SK-N-SH (cell line): ENCODE measurements around the gene TP53TG5. TPM values are rescaled to one million over a fixed set of nuclear protein-coding genes. Genes with fewer than 3 reads are reported as not detected.

Experiments
- CTCF ChIA-PET: fragments of 300-600, 350-600 bp; formaldehyde crosslinking; extraction: SDS; loops from one replicate; lab custom pipeline; 2021; lab: Yijun Ruan, JAX
- POLR2A ChIA-PET: fragments of 350-600 bp; sonication (Branson Sonifier 250); formaldehyde crosslinking; extraction: SDS; loops from one replicate; lab custom pipeline; 2020; ENCODE audit warnings: antibody characterized with exemption, inconsistent platforms; lab: Yijun Ruan, JAX
- DNase-seq: peaks from one replicate; pipeline ENCODE4 v3.0.0; 2012
- H2AFZ ChIP-seq: fragments of 200-600 bp; sonication (generic); 2 replicates; pipeline ENCODE4 v1.8.1; 2016; ENCODE audit warnings: antibody characterized with exemption, mild to moderate bottlenecking, low read depth
- H3F3A ChIP-seq: fragments of 200-600 bp; sonication (generic); replicated peaks from 2 replicates; pipeline ENCODE3; 2016; ENCODE audit warnings: antibody characterized with exemption, mild to moderate bottlenecking; ENCODE audit not compliant: insufficient read depth
- H3K27ac ChIP-seq, 2 experiments: fragments of 200-500 bp in 1 of 2; fragments of 200-600 bp in 1 of 2; sonication (Bioruptor generic) in 1 of 2; sonication (generic), shearing (Covaris generic) in 1 of 2; 2 replicates each; pipeline versions ENCODE4 v1.5.1 to v1.6.1; 2014 to 2016; ENCODE audit warnings: low read depth in 2 of 2, inconsistent platforms in 1 of 2, low read length in 1 of 2, mild to moderate bottlenecking in 1 of 2, mixed read lengths in 1 of 2
- H3K27me3 ChIP-seq: fragments of 200-600 bp; sonication (generic), shearing (Covaris generic); 2 replicates; pipeline ENCODE4 v1.6.1; 2016; ENCODE audit warnings: mixed run types; ENCODE audit not compliant: insufficient read depth
- H3K36me3 ChIP-seq, 2 experiments: fragments of 200-500 bp in 1 of 2; fragments of 200-600 bp in 1 of 2; sonication (Bioruptor generic) in 1 of 2; sonication (generic) in 1 of 2; replicated peaks in 1 of 2; 2 replicates each; pipeline versions ENCODE3 to v1.5.1; 2014 to 2016; ENCODE audit warnings: low read length in 1 of 2, mild to moderate bottlenecking in 1 of 2; ENCODE audit not compliant: insufficient read depth in 2 of 2, control insufficient read depth in 1 of 2
- H3K4me1 ChIP-seq, 2 experiments: fragments of 200-500 bp in 1 of 2; fragments of 200-600 bp in 1 of 2; sonication (Bioruptor generic) in 1 of 2; sonication (generic), shearing (Covaris generic) in 1 of 2; 2 replicates each; pipeline versions ENCODE4 v1.5.1 to v1.6.1; 2014 to 2016; ENCODE audit warnings: low read depth in 1 of 2, low read length in 1 of 2, mixed run types in 1 of 2; ENCODE audit not compliant: insufficient read depth in 2 of 2, control insufficient read depth in 1 of 2
- H3K4me2 ChIP-seq: fragments of 200-600 bp; sonication (generic), shearing (Covaris generic); 2 replicates; pipeline ENCODE4 v1.6.1; 2017; ENCODE audit warnings: mixed run types
- H3K4me3 ChIP-seq, 2 experiments: fragments of 200-500 bp in 1 of 2; fragments of 200-600 bp in 1 of 2; sonication (Bioruptor generic) in 1 of 2; sonication (generic), shearing (Covaris generic) in 1 of 2; 2 replicates each; pipeline versions ENCODE4 v1.5.1 to v1.8.1; 2014 to 2016; ENCODE audit warnings: low read depth in 2 of 2, inconsistent platforms in 1 of 2, low read length in 1 of 2, mild to moderate bottlenecking in 1 of 2, mixed read lengths in 1 of 2, moderate library complexity in 1 of 2
- H3K79me2 ChIP-seq: fragments of 200-600 bp; sonication (generic); 2 replicates; pipeline ENCODE4 v1.8.1; 2017; ENCODE audit warnings: mild to moderate bottlenecking; ENCODE audit not compliant: insufficient read depth
- H3K9ac ChIP-seq: fragments of 200-600 bp; sonication (generic); 2 replicates; pipeline ENCODE4 v1.6.1; 2017; ENCODE audit warnings: mixed run types
- H3K9me2 ChIP-seq: fragments of 200-600 bp; sonication (generic); 2 replicates; pipeline ENCODE4 v1.6.1; 2017; ENCODE audit warnings: mixed run types
- H3K9me3 ChIP-seq: fragments of 200-600 bp; sonication (generic); 2 replicates; pipeline ENCODE4 v1.6.1; 2017; ENCODE audit warnings: mixed run types, mild to moderate bottlenecking, moderate library complexity
- H4K20me1 ChIP-seq: fragments of 200-600 bp; sonication (generic); 2 replicates; pipeline ENCODE4 v1.6.1; 2017; ENCODE audit warnings: mild to moderate bottlenecking, mixed run types; ENCODE audit not compliant: insufficient read depth
- FOXM1 ChIP-seq: IDR thresholded peaks from 2 replicates; pipeline ENCODE4 v1.4.0; 2012; ENCODE audit warnings: low read depth, mild to moderate bottlenecking
- TCF12 ChIP-seq: IDR thresholded peaks from 2 replicates; pipeline ENCODE4 v1.4.0; 2012
- WGBS: methylation state at CpG from one replicate; pipeline ENCODE4 v1.1.6; 2017; ENCODE audit warnings: low lambda C conversion rate; 5-methylcytosine and 5-hydroxymethylcytosine counted together
- polyA plus RNA-seq, 3 experiments: library from polyadenylated mRNA; depleted of rRNA; stranded (reverse); fragments of >200 nt; gene quantifications; 2 replicates each; pipeline ENCODE4 v1.2.3, GENCODE V29; 2012
- TF ChIP-seq, protein P1 (sequence below): IDR thresholded peaks from 2 replicates; pipeline ENCODE4; 2012
- TF ChIP-seq, protein P2 (sequence below): IDR thresholded peaks from 2 replicates; pipeline ENCODE4 v1.4.0; 2012; ENCODE audit warnings: low read depth, borderline replicate concordance

Gene TP53TG5
- polyA plus RNA-seq, 1 of the 3 experiments (the other 2 are of a cell fraction): not detected

DNA sequence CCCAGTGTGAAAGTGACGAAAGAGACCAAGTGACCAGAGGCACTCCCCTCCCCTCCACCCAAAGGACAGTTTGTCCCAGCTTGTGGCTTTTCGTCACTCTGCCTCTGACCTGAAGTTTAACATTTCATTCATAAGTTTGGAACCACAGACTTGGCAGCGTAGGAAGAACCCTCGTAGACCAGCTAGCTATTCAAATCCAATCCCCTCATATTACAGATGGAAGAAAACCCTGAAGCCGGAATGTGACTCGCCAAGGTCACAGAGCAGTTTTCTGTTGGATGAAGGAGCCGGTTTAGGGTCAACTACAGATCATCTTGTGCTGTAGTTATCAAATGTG lies 19.1 kb downstream of the TP53TG5 start:
- TF ChIP-seq, protein P1, sequence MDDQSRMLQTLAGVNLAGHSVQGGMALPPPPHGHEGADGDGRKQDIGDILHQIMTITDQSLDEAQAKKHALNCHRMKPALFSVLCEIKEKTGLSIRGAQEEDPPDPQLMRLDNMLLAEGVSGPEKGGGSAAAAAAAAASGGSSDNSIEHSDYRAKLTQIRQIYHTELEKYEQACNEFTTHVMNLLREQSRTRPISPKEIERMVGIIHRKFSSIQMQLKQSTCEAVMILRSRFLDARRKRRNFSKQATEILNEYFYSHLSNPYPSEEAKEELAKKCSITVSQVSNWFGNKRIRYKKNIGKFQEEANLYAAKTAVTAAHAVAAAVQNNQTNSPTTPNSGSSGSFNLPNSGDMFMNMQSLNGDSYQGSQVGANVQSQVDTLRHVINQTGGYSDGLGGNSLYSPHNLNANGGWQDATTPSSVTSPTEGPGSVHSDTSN: no peak
- TF ChIP-seq, protein P2, sequence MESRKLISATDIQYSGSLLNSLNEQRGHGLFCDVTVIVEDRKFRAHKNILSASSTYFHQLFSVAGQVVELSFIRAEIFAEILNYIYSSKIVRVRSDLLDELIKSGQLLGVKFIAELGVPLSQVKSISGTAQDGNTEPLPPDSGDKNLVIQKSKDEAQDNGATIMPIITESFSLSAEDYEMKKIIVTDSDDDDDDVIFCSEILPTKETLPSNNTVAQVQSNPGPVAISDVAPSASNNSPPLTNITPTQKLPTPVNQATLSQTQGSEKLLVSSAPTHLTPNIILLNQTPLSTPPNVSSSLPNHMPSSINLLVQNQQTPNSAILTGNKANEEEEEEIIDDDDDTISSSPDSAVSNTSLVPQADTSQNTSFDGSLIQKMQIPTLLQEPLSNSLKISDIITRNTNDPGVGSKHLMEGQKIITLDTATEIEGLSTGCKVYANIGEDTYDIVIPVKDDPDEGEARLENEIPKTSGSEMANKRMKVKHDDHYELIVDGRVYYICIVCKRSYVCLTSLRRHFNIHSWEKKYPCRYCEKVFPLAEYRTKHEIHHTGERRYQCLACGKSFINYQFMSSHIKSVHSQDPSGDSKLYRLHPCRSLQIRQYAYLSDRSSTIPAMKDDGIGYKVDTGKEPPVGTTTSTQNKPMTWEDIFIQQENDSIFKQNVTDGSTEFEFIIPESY: no peak
- TF ChIP-seq FOXM1: no peak
- H3K9ac ChIP-seq: no peak overlapping the region
- H3K4me2 ChIP-seq: peak overlapping the region; percentile 26; the same call in 1 of the 2 replicates
- H3K36me3 ChIP-seq: no peaks in the 10 kb centered on the region
- DNase-seq: no peak
- H3F3A ChIP-seq: peaks cover 10% of the 10 kb centered on the region
- no peaks in the 10 kb centered on the region for H3K9me2 ChIP-seq
- POLR2A ChIA-PET: interaction anchor here (0.8 to 1.2 kb wide), 2 partner anchors 10 to 12 kb away, joined by 3 to 4 read pairs; no protein-coding TSS in a partner anchor
- WGBS: 89% methylated on average over 7 of the region's 7 CpGs
- H2AFZ ChIP-seq: no peak overlapping the region
- peak overlapping the region; percentile 23 to 43; a peak in 3 of 4 replicates for H3K27ac ChIP-seq
- H3K4me1 ChIP-seq: peaks cover 0 to 5% of the 10 kb centered on the region in 2 experiments; a peak in 2 of 4 replicates
- H4K20me1 ChIP-seq: no peaks in the 10 kb centered on the region
- CTCF ChIA-PET: interaction anchor here (1.0 to 5.6 kb wide), 5 partner anchors 11 to 412 kb away, joined by 3 to 80 read pairs (median 4); partner anchors contain the start of gene SDC4
- H3K4me3 ChIP-seq: no peak overlapping the region
- no peaks in the 10 kb centered on the region for H3K27me3 ChIP-seq
- H3K79me2 ChIP-seq: peaks cover 7% of the 10 kb centered on the region
- H3K9me3 ChIP-seq: no peaks in the 10 kb centered on the region

DNA sequence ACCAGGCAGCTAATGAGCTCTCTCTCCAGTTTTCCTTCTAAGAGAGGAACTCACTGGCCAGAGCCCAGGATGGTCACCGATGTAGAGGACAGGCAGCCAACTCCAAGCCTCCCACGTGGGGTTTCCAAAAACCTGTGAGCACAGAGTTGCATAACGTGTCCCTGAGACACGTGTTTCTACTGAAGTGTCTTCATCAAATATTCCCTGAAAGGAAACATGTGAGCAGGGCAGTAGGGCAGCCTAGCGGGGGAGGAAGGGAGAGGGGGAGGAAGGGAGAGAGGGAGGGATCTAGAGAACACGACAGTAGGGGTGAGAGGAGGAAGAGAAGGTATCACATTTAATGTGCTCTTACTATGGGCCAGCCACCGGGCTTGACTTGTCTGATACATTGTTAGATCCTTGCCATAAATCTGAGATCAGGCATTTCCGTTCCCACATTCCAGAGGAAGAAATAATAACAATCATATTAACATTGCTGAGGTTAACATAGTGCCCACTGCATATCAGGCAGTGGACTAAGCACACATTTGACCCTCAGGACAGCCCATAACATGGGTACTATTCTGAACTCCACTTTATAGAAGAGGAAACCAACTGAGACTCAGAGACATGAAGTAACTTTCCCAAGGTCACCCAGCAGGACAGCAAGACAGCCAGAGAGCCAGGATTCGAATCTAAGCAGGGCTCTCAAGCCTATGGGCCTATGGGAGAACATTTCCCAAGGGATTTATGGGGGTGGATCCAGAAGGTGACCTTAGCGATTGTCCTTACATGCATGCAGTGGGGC lies 19.6 kb downstream of the TP53TG5 start:
- Histone ChIP-seq H3K4me2 (peak overlapping the region; percentile 26; the same call in 1 of the 2 replicates), H3K9ac (peak overlapping the region; percentile 14; the same call in 1 of the 2 replicates), H3K79me2 (peaks cover under 1% of the 10 kb centered on the region; the same call in 1 of the 2 replicates), H3K9me3 (no peaks in the 10 kb centered on the region), H4K20me1 (no peaks in the 10 kb centered on the region), H3K27ac (peak overlapping the region; percentile 43 to 44; a peak in 3 of 4 replicates), H3K9me2 (no peaks in the 10 kb centered on the region), H3K4me3 (no peak overlapping the region), H3K36me3 (no peaks in the 10 kb centered on the region), H3F3A (peaks cover 10% of the 10 kb centered on the region), H3K27me3 (no peaks in the 10 kb centered on the region), H2AFZ (peak overlapping the region; percentile 59; the same call in 1 of the 2 replicates), H3K4me1 (peaks cover 0 to 2% of the 10 kb centered on the region in 2 experiments; a peak in 2 of 4 replicates)
- ChIA-PET POLR2A (interaction anchor here (1.2 kb wide), 1 partner anchor 12 kb away, joined by 3 read pairs; no protein-coding TSS in a partner anchor), CTCF (interaction anchor here (1.3 to 5.6 kb wide), 3 partner anchors 15 to 413 kb away, joined by 4 to 80 read pairs (median 6); no protein-coding TSS in a partner anchor)
- no peak for DNase-seq
- WGBS: 68% methylated on average over 10 of the region's 10 CpGs
- TF ChIP-seq, protein P1: 0 out of 2 replicates have a peak, but pooled peaks have one; percentile 14
- no peak for TF ChIP-seq TCF12
